ENCODE data around the gene CNTNAP1. TPM values are rescaled to one million over a fixed set of nuclear protein-coding genes. Genes with fewer than 3 reads are reported as not detected.

The CNTNAP1 gene
- total and polyA plus RNA-seq, 9 of the 15 experiments (the other 6 are each of a cell fraction or from before 2014, with no cell fraction given), result 0.10 to 1.8 (median 0.62) TPM

DNA sequence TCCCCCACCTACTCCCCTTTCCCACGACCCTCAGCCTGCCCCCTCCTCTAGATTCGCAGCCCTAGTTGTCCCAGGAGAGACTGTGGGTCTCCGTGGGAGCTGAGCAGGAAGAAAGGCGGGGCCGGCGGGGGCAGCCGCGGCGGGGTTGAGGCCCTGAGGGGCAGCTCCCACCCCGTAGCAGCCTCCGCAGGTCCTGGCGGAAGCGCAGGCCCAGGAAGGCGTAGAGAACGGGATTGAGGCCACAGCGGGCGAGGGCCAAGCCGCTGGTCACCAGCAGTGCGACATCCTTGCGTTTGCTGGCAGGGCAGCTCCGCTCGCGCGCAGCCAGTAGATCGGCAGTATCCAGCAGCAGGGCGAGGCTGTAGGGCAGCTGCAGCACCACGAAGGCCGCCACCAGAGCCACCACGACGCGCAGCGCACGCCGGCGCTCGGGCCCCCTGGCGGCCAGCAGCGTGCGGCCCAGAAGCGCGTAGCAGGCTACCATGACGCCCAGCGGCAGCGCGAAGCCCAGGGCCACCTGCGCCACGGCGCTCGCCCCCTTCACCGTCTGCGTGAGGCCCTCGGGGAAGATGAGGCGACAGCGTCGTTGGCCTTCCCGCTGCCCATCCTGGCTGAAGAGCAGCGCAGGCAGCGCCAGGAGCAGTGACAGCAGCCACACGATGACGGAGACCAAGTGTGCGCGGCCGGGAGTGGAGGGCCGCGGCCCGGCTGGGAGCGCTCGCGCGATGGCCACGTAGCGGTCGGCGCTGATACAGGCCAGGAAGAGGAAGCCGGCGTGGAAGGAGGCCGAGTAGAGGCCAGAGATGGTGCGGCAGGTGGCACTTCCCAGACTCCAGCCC lies 2.6 kb upstream of the CNTNAP1 start (continued):
- TF ChIP-seq, protein P1, sequence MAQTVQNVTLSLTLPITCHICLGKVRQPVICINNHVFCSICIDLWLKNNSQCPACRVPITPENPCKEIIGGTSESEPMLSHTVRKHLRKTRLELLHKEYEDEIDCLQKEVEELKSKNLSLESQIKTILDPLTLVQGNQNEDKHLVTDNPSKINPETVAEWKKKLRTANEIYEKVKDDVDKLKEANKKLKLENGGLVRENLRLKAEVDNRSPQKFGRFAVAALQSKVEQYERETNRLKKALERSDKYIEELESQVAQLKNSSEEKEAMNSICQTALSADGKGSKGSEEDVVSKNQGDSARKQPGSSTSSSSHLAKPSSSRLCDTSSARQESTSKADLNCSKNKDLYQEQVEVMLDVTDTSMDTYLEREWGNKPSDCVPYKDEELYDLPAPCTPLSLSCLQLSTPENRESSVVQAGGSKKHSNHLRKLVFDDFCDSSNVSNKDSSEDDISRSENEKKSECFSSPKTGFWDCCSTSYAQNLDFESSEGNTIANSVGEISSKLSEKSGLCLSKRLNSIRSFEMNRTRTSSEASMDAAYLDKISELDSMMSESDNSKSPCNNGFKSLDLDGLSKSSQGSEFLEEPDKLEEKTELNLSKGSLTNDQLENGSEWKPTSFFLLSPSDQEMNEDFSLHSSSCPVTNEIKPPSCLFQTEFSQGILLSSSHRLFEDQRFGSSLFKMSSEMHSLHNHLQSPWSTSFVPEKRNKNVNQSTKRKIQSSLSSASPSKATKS (CRISPR knock-in tag; IDR thresholded peaks at IDR 0.05), result no peak
- TF ChIP-seq FOXM1 (IDR thresholded peaks at IDR 0.05; ENCODE audit: low read depth), result no peak
- peak; percentile 95; the same call in 1 of the 2 replicates for TF ChIP-seq FOXM1 (CRISPR knock-in tag; IDR thresholded peaks at IDR 0.05; ENCODE audit: low read depth)
- TF ChIP-seq ZBTB1 (CRISPR knock-in tag; IDR thresholded peaks at IDR 0.05; ENCODE audit: borderline replicate concordance, low read depth), result peak; percentile 85; the same call in 1 of the 2 replicates
- TF ChIP-seq, protein P2, sequence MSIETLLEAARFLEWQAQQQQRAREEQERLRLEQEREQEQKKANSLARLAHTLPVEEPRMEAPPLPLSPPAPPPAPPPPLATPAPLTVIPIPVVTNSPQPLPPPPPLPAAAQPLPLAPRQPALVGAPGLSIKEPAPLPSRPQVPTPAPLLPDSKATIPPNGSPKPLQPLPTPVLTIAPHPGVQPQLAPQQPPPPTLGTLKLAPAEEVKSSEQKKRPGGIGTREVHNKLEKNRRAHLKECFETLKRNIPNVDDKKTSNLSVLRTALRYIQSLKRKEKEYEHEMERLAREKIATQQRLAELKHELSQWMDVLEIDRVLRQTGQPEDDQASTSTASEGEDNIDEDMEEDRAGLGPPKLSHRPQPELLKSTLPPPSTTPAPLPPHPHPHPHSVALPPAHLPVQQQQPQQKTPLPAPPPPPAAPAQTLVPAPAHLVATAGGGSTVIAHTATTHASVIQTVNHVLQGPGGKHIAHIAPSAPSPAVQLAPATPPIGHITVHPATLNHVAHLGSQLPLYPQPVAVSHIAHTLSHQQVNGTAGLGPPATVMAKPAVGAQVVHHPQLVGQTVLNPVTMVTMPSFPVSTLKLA (conservative IDR thresholded peaks at IDR 0.05), result peak; percentile 31 to 73; a peak in 2 of 4 replicates
- peak in 1 of 2 experiments; percentile 65; a peak in 2 of 4 replicates for TF ChIP-seq FOXA3 (CRISPR knock-in tag; conservative IDR thresholded peaks at IDR 0.05 in 1 of 2, IDR thresholded peaks at IDR 0.05 in 1 of 2)
- TF ChIP-seq TEAD1 (CRISPR knock-in tag; IDR thresholded peaks at IDR 0.05), result peak in 1 of 2 experiments; percentile 59; a peak in 1 of 4 replicates
- peak; percentile 77; the same call in 1 of the 2 replicates for TF ChIP-seq NR2C2 (CRISPR knock-in tag; IDR thresholded peaks at IDR 0.05)
- 0 out of 2 replicates have a peak, but pooled peaks have one; percentile 25 for TF ChIP-seq NR2C2 (tag; IDR thresholded peaks at IDR 0.05)
- TF ChIP-seq, protein P3, sequence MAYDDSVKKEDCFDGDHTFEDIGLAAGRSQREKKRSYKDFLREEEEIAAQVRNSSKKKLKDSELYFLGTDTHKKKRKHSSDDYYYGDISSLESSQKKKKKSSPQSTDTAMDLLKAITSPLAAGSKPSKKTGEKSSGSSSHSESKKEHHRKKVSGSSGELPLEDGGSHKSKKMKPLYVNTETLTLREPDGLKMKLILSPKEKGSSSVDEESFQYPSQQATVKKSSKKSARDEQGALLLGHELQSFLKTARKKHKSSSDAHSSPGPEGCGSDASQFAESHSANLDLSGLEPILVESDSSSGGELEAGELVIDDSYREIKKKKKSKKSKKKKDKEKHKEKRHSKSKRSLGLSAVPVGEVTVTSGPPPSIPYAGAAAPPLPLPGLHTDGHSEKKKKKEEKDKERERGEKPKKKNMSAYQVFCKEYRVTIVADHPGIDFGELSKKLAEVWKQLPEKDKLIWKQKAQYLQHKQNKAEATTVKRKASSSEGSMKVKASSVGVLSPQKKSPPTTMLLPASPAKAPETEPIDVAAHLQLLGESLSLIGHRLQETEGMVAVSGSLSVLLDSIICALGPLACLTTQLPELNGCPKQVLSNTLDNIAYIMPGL (CRISPR knock-in tag; IDR thresholded peaks at IDR 0.05), result 0 out of 2 replicates have a peak, but pooled peaks have one; percentile 71
- TF ChIP-seq PPARD (CRISPR knock-in tag; IDR thresholded peaks at IDR 0.05), result 0 out of 2 replicates have a peak, but pooled peaks have one; percentile 25
- peak; percentile 75 for TF ChIP-seq ZNF263 (CRISPR knock-in tag; IDR thresholded peaks at IDR 0.05; ENCODE audit: borderline replicate concordance)
- TF ChIP-seq ASH1L (IDR thresholded peaks at IDR 0.05; ENCODE audit: borderline replicate concordance, low read depth, partially characterized antibody), result no peak
- TF ChIP-seq PHF21A (IDR thresholded peaks at IDR 0.05; ENCODE audit: borderline replicate concordance, low read depth), result no peak
- TF ChIP-seq, protein P4, sequence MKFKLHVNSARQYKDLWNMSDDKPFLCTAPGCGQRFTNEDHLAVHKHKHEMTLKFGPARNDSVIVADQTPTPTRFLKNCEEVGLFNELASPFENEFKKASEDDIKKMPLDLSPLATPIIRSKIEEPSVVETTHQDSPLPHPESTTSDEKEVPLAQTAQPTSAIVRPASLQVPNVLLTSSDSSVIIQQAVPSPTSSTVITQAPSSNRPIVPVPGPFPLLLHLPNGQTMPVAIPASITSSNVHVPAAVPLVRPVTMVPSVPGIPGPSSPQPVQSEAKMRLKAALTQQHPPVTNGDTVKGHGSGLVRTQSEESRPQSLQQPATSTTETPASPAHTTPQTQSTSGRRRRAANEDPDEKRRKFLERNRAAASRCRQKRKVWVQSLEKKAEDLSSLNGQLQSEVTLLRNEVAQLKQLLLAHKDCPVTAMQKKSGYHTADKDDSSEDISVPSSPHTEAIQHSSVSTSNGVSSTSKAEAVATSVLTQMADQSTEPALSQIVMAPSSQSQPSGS (CRISPR knock-in tag; IDR thresholded peaks at IDR 0.05), result peak; percentile 76; the same call in 1 of the 2 replicates
- peak; percentile 93 for TF ChIP-seq ZNF232 (CRISPR knock-in tag; IDR thresholded peaks at IDR 0.05)

All from K562 (cell line).